ENCODE results near the gene KLHL3.

DNA sequence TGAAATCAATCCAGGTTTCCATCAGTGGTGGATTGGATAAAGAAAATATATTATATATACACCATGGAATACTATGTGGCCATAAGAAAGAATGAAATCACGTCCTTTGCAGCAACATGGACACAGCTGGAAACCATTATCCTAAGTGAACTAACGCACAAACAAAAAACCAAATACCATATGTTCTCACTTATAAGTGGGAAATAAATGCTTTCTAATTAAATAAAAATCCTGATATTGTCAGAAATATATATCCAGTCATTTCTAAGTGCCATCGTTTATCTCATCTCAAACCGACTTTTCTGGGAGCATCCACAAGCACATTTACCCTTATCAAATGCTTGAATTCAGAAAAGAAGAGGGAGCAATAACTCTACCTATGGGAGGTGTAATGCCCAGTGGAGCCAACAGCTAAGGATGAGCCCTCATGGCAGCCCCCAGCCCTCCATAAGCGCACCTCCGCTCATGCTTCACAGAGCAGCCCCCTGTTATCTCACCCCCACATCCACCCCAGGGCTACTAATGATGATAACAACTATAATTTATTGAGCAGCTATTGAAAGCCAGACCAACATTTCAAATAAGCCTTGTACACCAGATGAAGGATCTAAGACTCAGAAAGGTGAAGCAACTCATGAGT is 135.0 kb downstream of the KLHL3 start:
- TF ChIP-seq, protein P1, sequence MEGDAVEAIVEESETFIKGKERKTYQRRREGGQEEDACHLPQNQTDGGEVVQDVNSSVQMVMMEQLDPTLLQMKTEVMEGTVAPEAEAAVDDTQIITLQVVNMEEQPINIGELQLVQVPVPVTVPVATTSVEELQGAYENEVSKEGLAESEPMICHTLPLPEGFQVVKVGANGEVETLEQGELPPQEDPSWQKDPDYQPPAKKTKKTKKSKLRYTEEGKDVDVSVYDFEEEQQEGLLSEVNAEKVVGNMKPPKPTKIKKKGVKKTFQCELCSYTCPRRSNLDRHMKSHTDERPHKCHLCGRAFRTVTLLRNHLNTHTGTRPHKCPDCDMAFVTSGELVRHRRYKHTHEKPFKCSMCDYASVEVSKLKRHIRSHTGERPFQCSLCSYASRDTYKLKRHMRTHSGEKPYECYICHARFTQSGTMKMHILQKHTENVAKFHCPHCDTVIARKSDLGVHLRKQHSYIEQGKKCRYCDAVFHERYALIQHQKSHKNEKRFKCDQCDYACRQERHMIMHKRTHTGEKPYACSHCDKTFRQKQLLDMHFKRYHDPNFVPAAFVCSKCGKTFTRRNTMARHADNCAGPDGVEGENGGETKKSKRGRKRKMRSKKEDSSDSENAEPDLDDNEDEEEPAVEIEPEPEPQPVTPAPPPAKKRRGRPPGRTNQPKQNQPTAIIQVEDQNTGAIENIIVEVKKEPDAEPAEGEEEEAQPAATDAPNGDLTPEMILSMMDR (IDR thresholded peaks at IDR 0.05), result no peak
- no peak for TF ChIP-seq POLR2AphosphoS5 (IDR thresholded peaks at IDR 0.05)
- TF ChIP-seq POLR2A (IDR thresholded peaks at IDR 0.05), result no peak
- TF ChIP-seq EP300 (IDR thresholded peaks at IDR 0.05), result no peak

All from upper lobe of left lung (tissue), 4 donors.